Esophagus muscularis mucosa (tissue), 4 donors: ENCODE measurements around the gene PPP4R3A. TPM values are rescaled to one million over a fixed set of nuclear protein-coding genes. Genes with fewer than 3 reads are reported as not detected.

ENCODE experiments used
- DNase-seq: peaks from one replicate; pipeline ENCODE4 v3.0.0-alpha.2; 2017; ENCODE audit errors: extremely low spot score
- H3K27ac ChIP-seq, 4 donors: fragments of 200-600 bp; sonication (generic); replicated peaks in 1 of 4; 1 replicate in 3 of 4; 2 replicates in 1 of 4; pipeline ENCODE4 v1.5.1; 2016 to 2019; ENCODE audit warnings: mild to moderate bottlenecking in 1 of 4
- H3K27me3 ChIP-seq, 4 donors: fragments of 200-600 bp; sonication (generic); one replicate each; pipeline versions ENCODE4 v1.5.1 to v1.6.0; 2016 to 2019
- H3K36me3 ChIP-seq, 4 donors: fragments of 200-600 bp; sonication (generic); one replicate each; pipeline ENCODE4 v1.5.1; 2016 to 2019
- H3K4me1 ChIP-seq, 4 donors: fragments of 200-600 bp; sonication (generic); one replicate each; pipeline ENCODE4 v1.5.1; 2016 to 2019
- H3K4me3 ChIP-seq, 4 donors: fragments of 200-600 bp; sonication (generic); 1 replicate in 2 of 4; 2 replicates in 2 of 4; pipeline ENCODE4 v1.5.1; 2016 to 2019; ENCODE audit warnings: mild to moderate bottlenecking in 4 of 4, moderate library complexity in 1 of 4
- H3K9me3 ChIP-seq, 4 donors: fragments of 200-600 bp; sonication (generic); 1 replicate in 3 of 4; 2 replicates in 1 of 4; pipeline ENCODE4 v1.5.1; 2016 to 2019
- EP300 ChIP-seq: sonication (generic); formaldehyde crosslinking; IDR thresholded peaks from one replicate; pipeline ENCODE4 v1.6.1; 2017; ENCODE audit warnings: antibody characterized with exemption
- POLR2A ChIP-seq: fragments of 450-650 bp; IDR thresholded peaks from one replicate; pipeline ENCODE4 v1.6.1; 2017; ENCODE audit warnings: antibody characterized with exemption, moderate library complexity, mild to moderate bottlenecking, low read depth
- POLR2AphosphoS5 ChIP-seq, 2 donors: sonication (generic); formaldehyde crosslinking; IDR thresholded peaks; one replicate each; pipeline ENCODE4 v1.6.1; 2017; ENCODE audit warnings: antibody characterized with exemption in 2 of 2
- WGBS: methylation state at CpG from one replicate; pipeline ENCODE4 v1.1.5; 2018; 5-methylcytosine and 5-hydroxymethylcytosine counted together
- intact Hi-C: fragments of 100-400 bp; cut with DNase I; formaldehyde crosslinking; loops from one replicate; pipeline ENCODE4 v1.15.1; 2023
- total RNA-seq, 4 donors: library from RNA; depleted of rRNA; stranded (reverse); fragments of >200 nt; gene quantifications; one replicate each; pipeline versions ENCODE4 v1.1.0 to v1.2.1, GENCODE V29; 2016
- TF ChIP-seq, protein P1 (sequence below), 3 experiments: fragments of 200-600 bp in 2 of 3; fragments of 450-650 bp in 1 of 3; sonication (generic) in 2 of 3; IDR thresholded peaks; one replicate each; pipeline ENCODE4 v1.5.1; 2017 to 2019; ENCODE audit warnings: antibody characterized with exemption in 3 of 3, mild to moderate bottlenecking in 2 of 3, moderate library complexity in 1 of 3

The PPP4R3A gene
- total RNA-seq, 4 donors from 2014 or later: 60.2 to 78.5 (median 70.4) TPM

DNA sequence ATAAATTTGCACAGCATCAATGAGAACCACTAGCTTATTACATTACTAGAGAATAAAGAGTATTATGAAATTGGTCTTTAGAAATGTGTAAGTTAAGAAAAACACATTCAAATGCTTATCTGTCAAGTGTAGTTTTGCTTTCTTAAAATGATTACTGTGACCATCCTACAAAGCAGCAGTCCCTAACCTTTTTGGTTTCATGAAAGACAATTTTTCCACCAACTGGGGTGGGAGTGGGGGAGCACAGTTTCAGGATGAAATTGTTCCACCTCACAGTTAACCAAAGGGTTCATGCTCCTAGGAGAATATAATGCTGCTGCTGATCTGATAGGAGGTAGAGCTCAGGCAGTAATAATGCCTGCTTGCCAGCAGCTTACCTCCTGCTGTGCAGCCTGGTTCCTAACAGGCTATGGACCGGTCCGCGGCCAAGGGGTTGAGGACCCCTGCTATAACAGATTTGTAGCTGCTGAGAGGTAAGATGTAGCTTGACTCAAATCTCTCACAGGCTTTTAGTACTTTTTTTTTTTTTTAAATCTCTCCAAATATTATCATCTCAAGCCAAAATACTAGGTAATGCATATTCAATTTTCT lies 45.4 kb downstream of the PPP4R3A start:
- 67% methylated on average over 3 of the region's 3 CpGs for WGBS
- Histone ChIP-seq H3K4me3 (no peak overlapping the region), H3K27me3 (no peaks in the 10 kb centered on the region), H3K36me3 (peaks cover 53 to 91% (median 72%) of the 10 kb centered on the region in 4 donors), H3K9me3 (no peaks in the 10 kb centered on the region), H3K27ac (no peak overlapping the region), H3K4me1 (peaks cover 0 to 29% (median 19%) of the 10 kb centered on the region in 4 donors)
- DNase-seq: no peak
- TF ChIP-seq POLR2AphosphoS5 (IDR thresholded peaks at IDR 0.05) (no peak), EP300 (no peak)
- TF ChIP-seq, protein P1, sequence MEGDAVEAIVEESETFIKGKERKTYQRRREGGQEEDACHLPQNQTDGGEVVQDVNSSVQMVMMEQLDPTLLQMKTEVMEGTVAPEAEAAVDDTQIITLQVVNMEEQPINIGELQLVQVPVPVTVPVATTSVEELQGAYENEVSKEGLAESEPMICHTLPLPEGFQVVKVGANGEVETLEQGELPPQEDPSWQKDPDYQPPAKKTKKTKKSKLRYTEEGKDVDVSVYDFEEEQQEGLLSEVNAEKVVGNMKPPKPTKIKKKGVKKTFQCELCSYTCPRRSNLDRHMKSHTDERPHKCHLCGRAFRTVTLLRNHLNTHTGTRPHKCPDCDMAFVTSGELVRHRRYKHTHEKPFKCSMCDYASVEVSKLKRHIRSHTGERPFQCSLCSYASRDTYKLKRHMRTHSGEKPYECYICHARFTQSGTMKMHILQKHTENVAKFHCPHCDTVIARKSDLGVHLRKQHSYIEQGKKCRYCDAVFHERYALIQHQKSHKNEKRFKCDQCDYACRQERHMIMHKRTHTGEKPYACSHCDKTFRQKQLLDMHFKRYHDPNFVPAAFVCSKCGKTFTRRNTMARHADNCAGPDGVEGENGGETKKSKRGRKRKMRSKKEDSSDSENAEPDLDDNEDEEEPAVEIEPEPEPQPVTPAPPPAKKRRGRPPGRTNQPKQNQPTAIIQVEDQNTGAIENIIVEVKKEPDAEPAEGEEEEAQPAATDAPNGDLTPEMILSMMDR (IDR thresholded peaks at IDR 0.05): no peak
- intact Hi-C loops: no loop called here

DNA sequence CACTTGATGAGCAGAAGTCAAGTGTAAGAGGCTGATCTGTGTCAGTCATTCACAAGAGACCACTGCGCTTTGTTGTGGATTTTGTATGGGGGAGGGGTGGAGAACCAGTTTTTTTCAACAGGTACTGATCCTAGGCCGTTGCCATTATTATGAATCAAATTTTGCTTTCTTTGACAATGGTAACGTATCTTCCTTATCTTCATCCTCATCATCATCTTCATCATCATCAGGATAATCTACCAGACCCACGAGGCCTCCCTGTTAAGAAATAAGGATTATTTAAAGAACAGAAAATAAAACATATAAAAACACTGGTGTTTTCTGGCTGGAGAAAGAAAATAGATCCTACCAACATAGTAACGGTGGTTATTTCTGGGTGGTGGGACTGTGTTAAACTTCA lies 51.5 kb downstream of the PPP4R3A start:
- peaks cover 56 to 93% (median 74%) of the 10 kb centered on the region in 4 donors for H3K36me3 ChIP-seq
- H3K27me3 ChIP-seq: no peaks in the 10 kb centered on the region
- no peak overlapping the region for H3K4me3 ChIP-seq
- H3K4me1 ChIP-seq: no peaks in the 10 kb centered on the region
- 86% methylated on average over 5 of the region's 5 CpGs for WGBS
- TF ChIP-seq POLR2AphosphoS5 (IDR thresholded peaks at IDR 0.05) (no peak), EP300 (no peak), POLR2A (no peak)
- TF ChIP-seq, protein P1 (IDR thresholded peaks at IDR 0.05): no peak
- DNase-seq: no peak
- no peaks in the 10 kb centered on the region for H3K9me3 ChIP-seq
- intact Hi-C loops: no loop called here
- H3K27ac ChIP-seq: no peak overlapping the region

DNA sequence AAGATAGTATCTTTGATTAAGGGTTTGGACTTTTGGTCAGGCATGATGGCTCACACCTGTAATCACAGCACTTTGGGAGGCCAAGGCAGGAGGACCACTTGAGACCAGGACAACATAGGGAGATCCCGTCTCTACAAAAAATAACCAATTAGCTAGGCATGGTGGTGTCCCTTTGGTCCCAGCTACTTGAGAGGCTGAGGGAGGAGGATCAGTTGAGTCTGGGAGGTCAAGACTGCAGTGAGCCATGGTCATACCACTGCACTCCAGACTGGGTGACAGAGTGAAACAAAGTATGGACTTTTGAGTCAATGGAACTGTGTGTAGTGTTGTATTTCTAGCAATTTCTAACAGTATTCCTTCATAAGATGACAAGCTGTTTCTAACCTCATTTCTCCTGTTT lies 53.8 kb downstream of the PPP4R3A start:
- no peak for DNase-seq
- no peaks in the 10 kb centered on the region for H3K9me3 ChIP-seq
- no peaks in the 10 kb centered on the region for H3K4me1 ChIP-seq
- 100% methylated on average over 1 of the region's 1 CpG for WGBS
- intact Hi-C loops: no loop called here
- H3K36me3 ChIP-seq: peaks cover 33 to 69% (median 52%) of the 10 kb centered on the region in 4 donors
- no peaks in the 10 kb centered on the region for H3K27me3 ChIP-seq
- no peak overlapping the region for H3K4me3 ChIP-seq
- H3K27ac ChIP-seq: no peak overlapping the region
- TF ChIP-seq, protein P1 (IDR thresholded peaks at IDR 0.05): no peak
- TF ChIP-seq POLR2AphosphoS5 (IDR thresholded peaks at IDR 0.05) (no peak), EP300 (no peak), POLR2A (no peak)

GRCh38 chr14:91454580-91454979 lies 55.5 kb downstream of the PPP4R3A start:
- peaks cover 16 to 52% (median 35%) of the 10 kb centered on the region in 4 donors for H3K36me3 ChIP-seq
- H3K27me3 ChIP-seq: no peaks in the 10 kb centered on the region
- intact Hi-C loops: no loop called here
- no peak overlapping the region for H3K27ac ChIP-seq
- no peaks in the 10 kb centered on the region for H3K4me1 ChIP-seq
- 91% methylated on average over 2 of the region's 3 CpGs for WGBS
- no peak for DNase-seq
- no peak overlapping the region for H3K4me3 ChIP-seq
- TF ChIP-seq, protein P1 (IDR thresholded peaks at IDR 0.05): no peak
- no peak for TF ChIP-seq POLR2AphosphoS5 (IDR thresholded peaks at IDR 0.05)
- TF ChIP-seq EP300: no peak
- TF ChIP-seq POLR2A: no peak
- no peaks in the 10 kb centered on the region for H3K9me3 ChIP-seq

GRCh38 chr14:91454155-91454554 lies 56.0 kb downstream of the PPP4R3A start:
- Histone ChIP-seq H3K4me1 (no peaks in the 10 kb centered on the region), H3K27me3 (no peaks in the 10 kb centered on the region), H3K4me3 (no peak overlapping the region), H3K27ac (no peak overlapping the region), H3K9me3 (no peaks in the 10 kb centered on the region), H3K36me3 (peaks cover 12 to 48% (median 31%) of the 10 kb centered on the region in 4 donors)
- intact Hi-C loops: no loop called here
- no peak for TF ChIP-seq POLR2AphosphoS5 (IDR thresholded peaks at IDR 0.05)
- TF ChIP-seq, protein P1 (IDR thresholded peaks at IDR 0.05): no peak
- no peak for TF ChIP-seq EP300
- TF ChIP-seq POLR2A: no peak
- no peak for DNase-seq
